DND-41 (cell line): ENCODE measurements around the gene DNAJC15.

Experiments used
- ATAC-seq: fragments of 200-7000 bp; cut with Tn5 transposase; 3 replicates; pipeline ENCODE4 v1.9.1; 2021; ENCODE audit warnings: low read depth; ENCODE audit not compliant: insufficient read depth
- DNase-seq: peaks from one replicate; pipeline ENCODE4 v3.0.0-alpha.2; 2020
- H2AFZ ChIP-seq: 2 replicates; pipeline ENCODE4 v1.6.0; 2012; ENCODE audit warnings: low read depth, low read length
- H3K27ac ChIP-seq: 2 replicates; pipeline ENCODE4 v1.5.1; 2012; ENCODE audit warnings: low read length, inconsistent platforms
- H3K27me3 ChIP-seq: fragments of 200-600 bp; sonication (generic); 2 replicates; pipeline ENCODE4 v1.6.0; 2012; ENCODE audit warnings: low read length, mild to moderate bottlenecking, inconsistent platforms; ENCODE audit not compliant: insufficient read depth, poor library complexity
- H3K36me3 ChIP-seq: 2 replicates; pipeline ENCODE4 v1.5.1; 2012; ENCODE audit warnings: low read length, inconsistent platforms; ENCODE audit not compliant: insufficient read depth
- H3K4me1 ChIP-seq: 2 replicates; pipeline ENCODE4 v1.5.1; 2012; ENCODE audit warnings: mild to moderate bottlenecking, low read length; ENCODE audit not compliant: insufficient read depth
- H3K4me2 ChIP-seq: 2 replicates; pipeline ENCODE4 v1.6.0; 2012; ENCODE audit warnings: mild to moderate bottlenecking, moderate library complexity, low read length, inconsistent platforms; ENCODE audit not compliant: insufficient read depth
- H3K4me3 ChIP-seq, 2 experiments: fragments of 200-600 bp in 1 of 2; shearing (Covaris generic) in 1 of 2; 2 replicates each; pipeline ENCODE4 v1.5.1; 2012 to 2016; ENCODE audit warnings: inconsistent platforms in 2 of 2, low read length in 2 of 2, mild to moderate bottlenecking in 2 of 2, low read depth in 1 of 2, moderate library complexity in 1 of 2
- H3K79me2 ChIP-seq: 2 replicates; pipeline ENCODE4 v1.6.0; 2012; ENCODE audit warnings: low read length, inconsistent platforms; ENCODE audit not compliant: insufficient read depth
- H3K9ac ChIP-seq: 2 replicates; pipeline ENCODE4 v1.6.0; 2012; ENCODE audit warnings: low read depth, mild to moderate bottlenecking, inconsistent platforms, low read length, moderate library complexity
- H3K9me3 ChIP-seq: 2 replicates; pipeline ENCODE4 v1.5.1; 2012; ENCODE audit warnings: low read length, moderate library complexity, mild to moderate bottlenecking, inconsistent platforms; ENCODE audit not compliant: insufficient read depth, severe bottlenecking
- H4K20me1 ChIP-seq: 2 replicates; pipeline ENCODE4 v1.6.0; 2012; ENCODE audit warnings: low read length; ENCODE audit not compliant: insufficient read depth
- CTCF ChIP-seq: IDR thresholded peaks from 2 replicates; pipeline ENCODE4 v1.5.1; 2012; ENCODE audit warnings: borderline replicate concordance, low read length, moderate library complexity, mild to moderate bottlenecking; ENCODE audit not compliant: poor library complexity, severe bottlenecking; ENCODE audit errors: extremely low read depth
- EZH2 ChIP-seq: IDR thresholded peaks from 3 replicates; pipeline ENCODE4 v1.6.1; 2012; ENCODE audit warnings: borderline replicate concordance, low read depth, mild to moderate bottlenecking, moderate library complexity, low read length, inconsistent platforms; ENCODE audit not compliant: severe bottlenecking

Gene DNAJC15

DNA sequence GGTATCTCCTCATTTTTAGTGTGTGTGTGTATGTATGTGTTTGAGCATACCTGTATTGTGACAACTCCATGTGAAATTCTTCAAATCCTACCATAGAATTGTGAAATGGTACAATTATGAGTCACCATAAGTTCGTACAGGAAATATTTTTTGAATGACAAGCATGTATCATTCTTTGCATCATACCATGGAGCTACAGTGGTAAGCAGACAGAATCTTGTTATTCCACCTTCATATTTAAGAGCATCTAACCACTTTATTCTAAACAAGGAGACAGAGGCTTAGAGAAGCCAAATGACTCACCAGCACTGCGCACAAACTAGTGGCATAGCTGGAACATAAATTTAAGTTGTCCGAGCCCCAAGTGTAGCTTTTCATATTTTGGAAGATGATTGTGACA lies 26.8 kb upstream of the DNAJC15 start:
- no peaks in the 10 kb centered on the region for H3K9me3 ChIP-seq
- no peaks in the 10 kb centered on the region for H3K27me3 ChIP-seq
- H3K9ac ChIP-seq: no peak overlapping the region
- no peak overlapping the region for H3K4me3 ChIP-seq
- no peak overlapping the region for H3K4me2 ChIP-seq
- H3K27ac ChIP-seq: no peak overlapping the region
- no peaks in the 10 kb centered on the region for H4K20me1 ChIP-seq
- ATAC-seq (no peak), DNase-seq (no peak)
- no peak for TF ChIP-seq EZH2
- no peak for TF ChIP-seq CTCF
- H3K4me1 ChIP-seq: peaks cover 17% of the 10 kb centered on the region
- no peak overlapping the region for H2AFZ ChIP-seq
- no peaks in the 10 kb centered on the region for H3K79me2 ChIP-seq
- H3K36me3 ChIP-seq: no peaks in the 10 kb centered on the region

DNA sequence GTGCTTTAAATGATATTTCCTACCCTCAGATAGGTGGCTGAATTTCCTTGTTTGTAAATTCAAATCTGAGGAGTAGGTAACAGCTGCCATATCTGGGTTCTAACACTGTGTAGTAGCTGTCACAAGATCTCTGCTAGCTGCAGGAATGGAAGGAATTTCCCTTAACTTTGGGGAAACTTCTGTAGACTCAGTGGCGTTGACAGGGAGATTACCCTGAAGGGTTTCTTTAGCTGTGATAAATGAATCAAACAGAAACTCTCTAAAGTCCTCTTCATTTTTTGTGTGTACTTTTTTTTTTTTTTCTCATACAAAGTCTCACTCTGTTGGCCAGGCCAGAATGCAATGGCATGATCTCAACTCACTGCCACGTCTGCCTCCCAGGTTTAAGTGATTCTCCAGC lies 26.0 kb upstream of the DNAJC15 start:
- Histone ChIP-seq H2AFZ (no peak overlapping the region), H3K4me3 (no peak overlapping the region), H3K27me3 (no peaks in the 10 kb centered on the region), H3K4me1 (peaks cover 18% of the 10 kb centered on the region), H3K9me3 (peaks cover under 1% of the 10 kb centered on the region), H3K79me2 (no peaks in the 10 kb centered on the region), H3K9ac (no peak overlapping the region), H4K20me1 (no peaks in the 10 kb centered on the region), H3K36me3 (no peaks in the 10 kb centered on the region), H3K4me2 (no peak overlapping the region), H3K27ac (no peak overlapping the region)
- ATAC-seq (no peak), DNase-seq (no peak)
- TF ChIP-seq CTCF (no peak), EZH2 (no peak)

- H3K9me3 ChIP-seq: peaks cover 4% of the 10 kb centered on the region
- H3K4me1 ChIP-seq: peaks cover 7% of the 10 kb centered on the region; the same call in 1 of the 2 replicates
- H3K9ac ChIP-seq: no peak overlapping the region
- H3K4me2 ChIP-seq: no peak overlapping the region
- no peak overlapping the region for H3K4me3 ChIP-seq
- H3K27ac ChIP-seq: no peak overlapping the region
- H2AFZ ChIP-seq: no peak overlapping the region
- ATAC-seq (no peak), DNase-seq (no peak)
- no peaks in the 10 kb centered on the region for H4K20me1 ChIP-seq
- no peaks in the 10 kb centered on the region for H3K27me3 ChIP-seq
- H3K79me2 ChIP-seq: no peaks in the 10 kb centered on the region
- no peaks in the 10 kb centered on the region for H3K36me3 ChIP-seq
- no peak for TF ChIP-seq CTCF
- TF ChIP-seq EZH2: no peak
These were observed 23.9 kb upstream of the DNAJC15 start for GRCh38 chr13:42999491-42999890.

DNA sequence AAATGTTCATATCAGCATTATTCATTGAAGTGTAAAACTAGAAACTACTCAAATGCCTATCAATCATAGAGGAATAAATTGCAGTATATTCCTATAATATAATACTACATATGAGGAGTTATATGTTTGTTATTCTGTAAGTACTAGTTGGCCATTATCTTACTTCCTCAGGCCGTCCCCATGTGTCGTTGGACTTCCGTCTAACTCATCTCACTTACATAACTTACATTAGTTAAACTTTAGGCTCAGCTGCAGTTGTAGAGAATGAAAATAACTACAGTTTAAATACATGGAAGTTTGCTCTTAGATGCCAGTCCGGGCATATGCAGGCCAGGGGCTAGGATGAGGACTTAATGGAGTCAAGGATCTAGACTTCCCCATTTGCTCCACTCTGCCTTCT lies 22.7 kb upstream of the DNAJC15 start:
- H3K27me3 ChIP-seq: no peaks in the 10 kb centered on the region
- TF ChIP-seq EZH2: no peak
- TF ChIP-seq CTCF: no peak
- H3K4me3 ChIP-seq: no peak overlapping the region
- no peaks in the 10 kb centered on the region for H3K36me3 ChIP-seq
- no peak overlapping the region for H2AFZ ChIP-seq
- H3K27ac ChIP-seq: no peak overlapping the region
- peaks cover 7% of the 10 kb centered on the region; the same call in 1 of the 2 replicates for H3K4me1 ChIP-seq
- no peak for DNase-seq
- peaks cover 4% of the 10 kb centered on the region for H3K9me3 ChIP-seq
- no peaks in the 10 kb centered on the region for H4K20me1 ChIP-seq
- no peak overlapping the region for H3K9ac ChIP-seq
- H3K4me2 ChIP-seq: no peak overlapping the region
- H3K79me2 ChIP-seq: no peaks in the 10 kb centered on the region
- ATAC-seq: no peak
